Measurements from ENCODE around the gene ADAMTS19. TPM values are rescaled to one million over a fixed set of nuclear protein-coding genes. Genes with fewer than 3 reads are reported as not detected.
"Not testable (repeated sequence)": the region's sequence is repeated elsewhere in the genome, so short reads cannot be mapped to it uniquely, and the experiment has no call there.

The ADAMTS19 gene
- total RNA-seq, 1 donor from 2014 or later: not detected

GRCh38 chr5:129591508-129592160, 131.5 kb downstream of the ADAMTS19 start:
- DNase-seq (ENCODE audit: low read depth): no peak

- DNase-seq (ENCODE audit: low read depth): no peak
Measured at GRCh38 chr5:129593525-129593924, 133.4 kb downstream of the ADAMTS19 start.

GRCh38 chr5:129601576-129601975, 141.5 kb downstream of the ADAMTS19 start:
- DNase-seq (ENCODE audit: low read depth): no peak

GRCh38 chr5:129608350-129608749, 148.3 kb downstream of the ADAMTS19 start:
- no peak for DNase-seq (ENCODE audit: low read depth)

GRCh38 chr5:129609710-129610109, 149.6 kb downstream of the ADAMTS19 start:
- DNase-seq (ENCODE audit: low read depth): no peak

GRCh38 chr5:129616517-129616916, 156.4 kb downstream of the ADAMTS19 start:
- DNase-seq (ENCODE audit: low read depth): no peak

GRCh38 chr5:129617206-129617605, 157.1 kb downstream of the ADAMTS19 start:
- DNase-seq (ENCODE audit: low read depth): no peak

GRCh38 chr5:129619782-129620181, 159.7 kb downstream of the ADAMTS19 start:
- DNase-seq (ENCODE audit: low read depth): no peak

- DNase-seq (ENCODE audit: low read depth): no peak
Measured at GRCh38 chr5:129622531-129622930, 162.4 kb downstream of the ADAMTS19 start.

GRCh38 chr5:129629575-129629974, 169.5 kb downstream of the ADAMTS19 start:
- no peak for DNase-seq (ENCODE audit: low read depth)

GRCh38 chr5:129630101-129630500, 170.0 kb downstream of the ADAMTS19 start:
- no peak for DNase-seq (ENCODE audit: low read depth)

GRCh38 chr5:129631961-129632360, 171.9 kb downstream of the ADAMTS19 start:
- peak; percentile 35 for DNase-seq (ENCODE audit: low read depth)

GRCh38 chr5:129637501-129637900, 177.4 kb downstream of the ADAMTS19 start:
- not testable (repeated sequence) for DNase-seq (ENCODE audit: low read depth)

GRCh38 chr5:129639331-129639730, 179.2 kb downstream of the ADAMTS19 start:
- DNase-seq (ENCODE audit: low read depth): no peak

GRCh38 chr5:129652349-129653056, 192.4 kb downstream of the ADAMTS19 start:
- DNase-seq (ENCODE audit: low read depth): no peak

GRCh38 chr5:129653057-129653375, 192.9 kb downstream of the ADAMTS19 start:
- DNase-seq (ENCODE audit: low read depth): peak; percentile 5

GRCh38 chr5:129653442-129653841, 193.3 kb downstream of the ADAMTS19 start:
- DNase-seq (ENCODE audit: low read depth): no peak

- no peak for DNase-seq (ENCODE audit: low read depth)
Measured at GRCh38 chr5:129656952-129657351, 196.9 kb downstream of the ADAMTS19 start.

GRCh38 chr5:129658801-129659200, 198.7 kb downstream of the ADAMTS19 start:
- DNase-seq (ENCODE audit: low read depth): no peak

GRCh38 chr5:129661366-129662035, 201.4 kb downstream of the ADAMTS19 start:
- no peak for DNase-seq (ENCODE audit: low read depth)

GRCh38 chr5:129664336-129664937, 204.3 kb downstream of the ADAMTS19 start:
- DNase-seq (ENCODE audit: low read depth): peak; percentile 64

GRCh38 chr5:129670957-129671500, 210.9 kb downstream of the ADAMTS19 start:
- peak; percentile 24 for DNase-seq (ENCODE audit: low read depth)

Measured in myocyte (in vitro differentiated cells).